Liver (tissue), 9 donors: Measurements from ENCODE around the gene ICA1L. TPM values are rescaled to one million over a fixed set of nuclear protein-coding genes. Genes with fewer than 3 reads are reported as not detected.

Experiments used
- DNase-seq: peaks from one replicate; pipeline ENCODE4 v3.0.0-alpha.2; 2017; ENCODE audit warnings: low spot score
- H3K27ac ChIP-seq, 2 donors: one replicate each; pipeline ENCODE4 v1.7.0; 2013; ENCODE audit warnings: inconsistent platforms in 2 of 2, low read length in 2 of 2, control low read depth in 1 of 2, low read depth in 1 of 2, mild to moderate bottlenecking in 1 of 2
- H3K27me3 ChIP-seq, 4 donors: one replicate each; pipeline versions ENCODE4 v1.6.1 to v1.7.0; 2013; ENCODE audit warnings: low read length in 3 of 4, inconsistent platforms in 1 of 4, mild to moderate bottlenecking in 1 of 4, moderate library complexity in 1 of 4; ENCODE audit not compliant: control insufficient read depth in 4 of 4, insufficient read depth in 4 of 4
- H3K36me3 ChIP-seq, 4 donors: one replicate each; pipeline versions ENCODE4 v1.6.1 to v1.7.0; 2013; ENCODE audit warnings: low read length in 3 of 4, mild to moderate bottlenecking in 3 of 4, low read depth in 1 of 4, moderate library complexity in 1 of 4; ENCODE audit not compliant: control insufficient read depth in 4 of 4, insufficient read depth in 3 of 4
- H3K4me1 ChIP-seq, 4 donors: one replicate each; pipeline versions ENCODE4 v1.6.1 to v1.7.0; 2013; ENCODE audit warnings: low read length in 3 of 4, mild to moderate bottlenecking in 3 of 4, moderate library complexity in 1 of 4; ENCODE audit not compliant: control insufficient read depth in 4 of 4, insufficient read depth in 4 of 4
- H3K4me3 ChIP-seq, 3 donors: one replicate each; pipeline versions ENCODE4 v1.6.1 to v1.7.0; 2013; ENCODE audit warnings: low read length in 3 of 3, control low read depth in 1 of 3, low read depth in 1 of 3, mild to moderate bottlenecking in 1 of 3
- H3K9ac ChIP-seq, 2 donors: one replicate each; pipeline ENCODE4 v1.7.0; 2013; ENCODE audit warnings: low read length in 2 of 2, mild to moderate bottlenecking in 2 of 2, moderate library complexity in 2 of 2, control low read depth in 1 of 2, low read depth in 1 of 2
- H3K9me3 ChIP-seq, 4 donors: one replicate each; pipeline versions ENCODE4 v1.6.1 to v1.7.0; 2013; ENCODE audit warnings: low read length in 3 of 4; ENCODE audit not compliant: control insufficient read depth in 4 of 4
- FOXA1 ChIP-seq: IDR thresholded peaks from 2 replicates; pipeline ENCODE4 v1.6.1; 2016; ENCODE audit warnings: antibody characterized with exemption
- FOXA2 ChIP-seq: IDR thresholded peaks from 2 replicates; pipeline ENCODE4 v1.6.1; 2016; ENCODE audit warnings: antibody characterized with exemption
- HNF4G ChIP-seq: IDR thresholded peaks from 2 replicates; pipeline ENCODE4 v1.6.1; 2016; ENCODE audit warnings: antibody characterized with exemption
- JUND ChIP-seq, 2 donors: IDR thresholded peaks; 2 replicates each; pipeline ENCODE4 v1.6.1; 2016; ENCODE audit warnings: antibody characterized with exemption in 2 of 2
- MAX ChIP-seq: IDR thresholded peaks from 2 replicates; pipeline ENCODE4 v1.6.1; 2016; ENCODE audit warnings: antibody characterized with exemption
- NR2F2 ChIP-seq: IDR thresholded peaks from 2 replicates; pipeline ENCODE4 v1.6.1; 2016; ENCODE audit warnings: antibody characterized with exemption
- REST ChIP-seq: IDR thresholded peaks from 2 replicates; pipeline ENCODE4 v1.6.1; 2016; ENCODE audit warnings: antibody characterized with exemption, mild to moderate bottlenecking
- RXRA ChIP-seq, 2 donors: IDR thresholded peaks; 2 replicates each; pipeline ENCODE4 v1.6.1; 2017 to 2018; ENCODE audit warnings: antibody characterized with exemption in 2 of 2, mild to moderate bottlenecking in 1 of 2
- TAF1 ChIP-seq: conservative IDR thresholded peaks from 2 replicates; pipeline ENCODE4 v1.6.1; 2016; ENCODE audit warnings: antibody characterized with exemption, mild to moderate bottlenecking
- YY1 ChIP-seq: IDR thresholded peaks from 2 replicates; pipeline ENCODE4 v1.6.1; 2016; ENCODE audit warnings: antibody characterized with exemption, mild to moderate bottlenecking
- ZBTB33 ChIP-seq: IDR thresholded peaks from 2 replicates; pipeline ENCODE4 v1.6.1; 2016; ENCODE audit warnings: antibody characterized with exemption
- WGBS: extraction: QIAGEN DNeasy Blood & Tissue Kit; methylation state at CpG from one replicate; pipeline ENCODE4 v1.1.7; 2013; 5-methylcytosine and 5-hydroxymethylcytosine counted together
- polyA plus RNA-seq, 2 donors: library from polyadenylated mRNA; stranded (reverse) in 1 of 2; unstranded in 1 of 2; fragments of 200-250 nt in 1 of 2; fragments of >200 nt in 1 of 2; fragmentation: Nextera tagmentation in 1 of 2; extraction: Ambion mirVana in 1 of 2; gene quantifications; one replicate each; pipeline versions ENCODE4 v1.2.1 to v1.2.3, GENCODE V29; 2013 to 2015
- total RNA-seq, 2 donors: library from RNA; depleted of rRNA; stranded (reverse); fragments of >200 nt; gene quantifications; one replicate each; pipeline ENCODE4 v1.2.3, GENCODE V29; 2014
- TF ChIP-seq, protein P1 (sequence below): fragments of 150-350 bp; IDR thresholded peaks from 2 replicates; pipeline ENCODE4 v1.5.1; 2017; ENCODE audit warnings: improper control_type of control experiment, low read depth, low read length; ENCODE audit not compliant: missing input control
- donor health status: healthy.
- donor health status: healthy.
- donor health status: healthy.
- donor health status: healthy.
- donor health status: healthy.

Gene ICA1L
- total and polyA plus RNA-seq, 4 donors = 0.15 to 1.7 (median 0.79) TPM

DNA sequence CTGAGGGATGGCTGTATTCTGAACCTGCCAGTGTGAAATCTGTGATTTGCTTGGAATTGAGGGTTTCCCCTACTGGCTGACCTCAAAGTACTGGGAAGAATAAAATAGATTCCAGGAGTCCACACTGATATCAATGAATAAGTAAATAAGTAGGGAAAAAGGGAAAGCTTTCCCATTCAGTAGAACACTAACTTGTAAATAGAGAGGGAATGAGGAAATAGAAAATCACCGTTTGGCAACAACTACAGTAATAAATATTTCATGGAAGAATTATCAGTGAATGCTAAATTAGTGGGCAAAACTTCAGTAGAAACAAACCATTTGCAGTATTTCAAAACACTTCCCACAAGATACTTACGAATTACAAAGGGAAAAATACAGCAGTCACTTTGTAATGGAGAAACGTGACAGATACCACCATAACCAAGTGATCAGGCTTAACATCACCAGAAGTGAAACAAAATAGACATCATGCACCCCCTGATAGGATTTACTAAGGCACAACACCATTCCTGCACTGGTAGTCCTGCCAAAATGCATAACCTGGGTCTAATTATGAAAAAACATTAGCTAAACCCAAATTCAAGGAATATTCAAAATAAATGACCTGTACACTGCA, 88.5 kb downstream of the ICA1L start (continued):
- TF ChIP-seq MAX = no peak

GRCh38 chr2:202780514-202781021, 91.0 kb downstream of the ICA1L start:
- no peak overlapping the region for H3K27ac ChIP-seq
- no peaks in the 10 kb centered on the region for H3K36me3 ChIP-seq

DNA sequence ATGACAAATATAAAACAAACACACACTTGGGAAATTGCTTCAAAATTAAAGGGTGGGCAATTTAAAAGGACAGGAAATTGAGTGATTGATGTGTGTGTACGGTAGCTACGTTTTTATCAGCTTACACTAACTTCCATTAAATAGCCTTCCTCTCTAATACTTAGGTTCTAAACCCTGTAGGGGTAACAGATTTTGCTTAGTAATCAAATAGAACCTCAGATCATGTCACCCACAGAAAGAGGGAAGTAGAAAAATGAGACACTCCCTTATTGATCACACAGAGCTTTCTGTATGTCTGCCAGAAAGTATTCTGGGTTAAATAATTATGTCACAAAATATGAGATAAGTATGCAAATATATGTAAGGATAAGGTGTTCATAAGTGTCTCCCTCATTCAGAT, 93.3 kb downstream of the ICA1L start:
- no peaks in the 10 kb centered on the region for H3K9me3 ChIP-seq
- no peak for DNase-seq
- no peak overlapping the region for H3K27ac ChIP-seq
- 81% methylated on average over 2 of the region's 2 CpGs for WGBS
- no peak overlapping the region for H3K9ac ChIP-seq
- H3K36me3 ChIP-seq = no peaks in the 10 kb centered on the region
- H3K4me3 ChIP-seq = no peak overlapping the region
- peaks cover 0 to 5% (median 0%) of the 10 kb centered on the region in 4 donors for H3K4me1 ChIP-seq
- no peaks in the 10 kb centered on the region for H3K27me3 ChIP-seq
- TF ChIP-seq JUND (IDR thresholded peaks at IDR 0.05) = no peak
- no peak for TF ChIP-seq YY1
- no peak for TF ChIP-seq REST
- TF ChIP-seq, protein P1, sequence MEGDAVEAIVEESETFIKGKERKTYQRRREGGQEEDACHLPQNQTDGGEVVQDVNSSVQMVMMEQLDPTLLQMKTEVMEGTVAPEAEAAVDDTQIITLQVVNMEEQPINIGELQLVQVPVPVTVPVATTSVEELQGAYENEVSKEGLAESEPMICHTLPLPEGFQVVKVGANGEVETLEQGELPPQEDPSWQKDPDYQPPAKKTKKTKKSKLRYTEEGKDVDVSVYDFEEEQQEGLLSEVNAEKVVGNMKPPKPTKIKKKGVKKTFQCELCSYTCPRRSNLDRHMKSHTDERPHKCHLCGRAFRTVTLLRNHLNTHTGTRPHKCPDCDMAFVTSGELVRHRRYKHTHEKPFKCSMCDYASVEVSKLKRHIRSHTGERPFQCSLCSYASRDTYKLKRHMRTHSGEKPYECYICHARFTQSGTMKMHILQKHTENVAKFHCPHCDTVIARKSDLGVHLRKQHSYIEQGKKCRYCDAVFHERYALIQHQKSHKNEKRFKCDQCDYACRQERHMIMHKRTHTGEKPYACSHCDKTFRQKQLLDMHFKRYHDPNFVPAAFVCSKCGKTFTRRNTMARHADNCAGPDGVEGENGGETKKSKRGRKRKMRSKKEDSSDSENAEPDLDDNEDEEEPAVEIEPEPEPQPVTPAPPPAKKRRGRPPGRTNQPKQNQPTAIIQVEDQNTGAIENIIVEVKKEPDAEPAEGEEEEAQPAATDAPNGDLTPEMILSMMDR = no peak
- TF ChIP-seq NR2F2 = no peak
- no peak for TF ChIP-seq MAX

More at GRCh38 chr2:202780514-202781021, 91.0 kb downstream of the ICA1L start:
- H3K9ac ChIP-seq = no peak overlapping the region
- peaks cover 0 to 9% (median 0%) of the 10 kb centered on the region in 4 donors for H3K4me1 ChIP-seq
- TF ChIP-seq JUND (IDR thresholded peaks at IDR 0.05) = no peak
- TF ChIP-seq FOXA1 = no peak
- TF ChIP-seq TAF1 = no peak
- no peak for TF ChIP-seq NR2F2
- no peak for TF ChIP-seq REST
- TF ChIP-seq YY1 = no peak
- no peak for TF ChIP-seq RXRA (IDR thresholded peaks at IDR 0.05)
- no peak for TF ChIP-seq FOXA2
- no peak for TF ChIP-seq HNF4G
- TF ChIP-seq ZBTB33 = no peak
- no peaks in the 10 kb centered on the region for H3K9me3 ChIP-seq
- no peak for DNase-seq
- H3K27me3 ChIP-seq = no peaks in the 10 kb centered on the region
- H3K4me3 ChIP-seq = no peak overlapping the region
